ENCODE measurements around the gene FHIT. TPM values are rescaled to one million over a fixed set of nuclear protein-coding genes. Genes with fewer than 3 reads are reported as not detected.

Gene FHIT
- polyA plus RNA-seq, 1 donor = 35.8 TPM

DNA sequence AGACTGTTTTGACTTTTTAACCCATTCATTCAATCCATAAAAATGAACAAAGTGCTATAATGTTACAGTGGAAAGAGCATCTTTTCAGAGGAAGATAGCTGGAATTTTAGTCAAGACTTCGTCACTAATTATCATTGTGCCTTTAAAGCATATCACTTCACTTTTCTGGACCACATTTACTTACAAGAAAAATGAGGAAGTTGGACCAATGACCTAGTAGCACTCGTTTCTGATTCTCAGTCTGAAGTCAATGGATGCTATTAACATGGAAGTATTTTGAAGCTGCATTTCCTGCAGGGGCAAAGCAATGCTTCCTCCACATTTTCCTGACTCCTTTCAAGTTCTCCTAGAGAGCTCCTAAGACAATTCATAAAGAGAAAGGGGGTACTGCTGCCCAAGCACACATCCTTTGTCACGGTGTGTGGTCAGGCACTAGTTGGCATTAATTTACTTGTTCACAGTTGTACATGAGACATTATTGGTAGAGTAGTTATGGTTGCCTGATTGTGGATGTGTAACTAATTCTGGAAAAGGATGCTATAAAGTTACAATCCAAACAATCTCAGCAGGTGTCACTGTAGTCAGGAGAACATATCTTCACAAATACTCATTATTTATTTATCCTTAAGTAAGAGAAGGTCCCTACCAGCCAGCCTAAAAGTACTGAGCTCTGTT is 1049.1 kb downstream of the FHIT start:
- Histone ChIP-seq H3K36me3 (ENCODE audit: control insufficient read depth, insufficient read depth, low read length) (no peaks in the 10 kb centered on the region), H3K27ac (ENCODE audit: low read length) (no peak overlapping the region), H3K4me1 (ENCODE audit: control insufficient read depth, insufficient read depth, low read length) (no peaks in the 10 kb centered on the region), H3K27me3 (ENCODE audit: control insufficient read depth, insufficient read depth, low read length) (no peaks in the 10 kb centered on the region), H3K9me3 (ENCODE audit: control insufficient read depth, low read depth, low read length) (no peaks in the 10 kb centered on the region), H3K4me3 (ENCODE audit: low read length) (no peak overlapping the region)
- DNase-seq = no peak
- WGBS (ENCODE audit: insufficient coverage, low lambda C conversion rate) = no CpG with 5 or more reads among the region's 3 CpGs

GRCh38 chr3:60199306-60199705 is 1051.9 kb downstream of the FHIT start:
- Histone ChIP-seq H3K36me3 (ENCODE audit: control insufficient read depth, insufficient read depth, low read length) (no peaks in the 10 kb centered on the region), H3K4me1 (ENCODE audit: control insufficient read depth, insufficient read depth, low read length) (no peaks in the 10 kb centered on the region), H3K4me3 (ENCODE audit: low read length) (no peak overlapping the region), H3K27me3 (ENCODE audit: control insufficient read depth, insufficient read depth, low read length) (no peaks in the 10 kb centered on the region), H3K27ac (ENCODE audit: low read length) (no peak overlapping the region), H3K9me3 (ENCODE audit: control insufficient read depth, low read depth, low read length) (no peaks in the 10 kb centered on the region)
- DNase-seq = no peak
- WGBS (ENCODE audit: insufficient coverage, low lambda C conversion rate) = no CpG with 5 or more reads among the region's 1 CpG

DNA sequence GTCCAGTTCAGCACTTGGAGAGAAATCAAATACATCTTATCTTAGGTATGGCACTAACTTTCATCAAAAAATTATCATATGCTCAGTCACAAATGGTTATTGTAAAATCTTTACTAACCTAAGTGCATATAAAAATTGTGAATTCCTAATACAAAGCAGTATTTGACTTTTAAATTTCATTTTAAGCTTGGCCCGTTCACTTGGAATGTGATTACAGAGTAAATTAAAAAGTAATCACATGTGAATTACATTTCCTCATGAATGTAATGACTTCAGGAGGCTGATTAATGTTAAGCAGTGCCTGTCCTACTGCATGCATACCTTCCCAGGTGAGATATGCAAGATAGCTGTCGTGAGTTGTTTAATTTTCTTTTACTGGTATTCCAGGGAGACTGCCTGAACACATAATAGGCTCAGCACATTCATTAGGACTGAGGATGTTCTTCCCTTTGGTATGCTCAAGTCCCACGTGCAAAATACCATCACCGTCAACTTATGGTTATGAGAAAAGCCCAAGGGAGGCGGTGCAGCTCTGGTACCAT is 1053.0 kb downstream of the FHIT start:
- Histone ChIP-seq H3K4me1 (ENCODE audit: control insufficient read depth, insufficient read depth, low read length) (no peaks in the 10 kb centered on the region), H3K9me3 (ENCODE audit: control insufficient read depth, low read depth, low read length) (no peaks in the 10 kb centered on the region), H3K4me3 (ENCODE audit: low read length) (no peak overlapping the region), H3K27ac (ENCODE audit: low read length) (no peak overlapping the region), H3K36me3 (ENCODE audit: control insufficient read depth, insufficient read depth, low read length) (no peaks in the 10 kb centered on the region), H3K27me3 (ENCODE audit: control insufficient read depth, insufficient read depth, low read length) (no peaks in the 10 kb centered on the region)
- DNase-seq = no peak
- no CpG with 5 or more reads among the region's 5 CpGs for whole genome bisulfite sequencing (ENCODE audit: insufficient coverage, low lambda C conversion rate)

GRCh38 chr3:60192297-60193114 is 1058.7 kb downstream of the FHIT start:
- H3K9me3 ChIP-seq (ENCODE audit: control insufficient read depth, low read depth, low read length) = no peaks in the 10 kb centered on the region
- no peak for DNase-seq
- no peak overlapping the region for H3K27ac ChIP-seq (ENCODE audit: low read length)
- H3K4me3 ChIP-seq (ENCODE audit: low read length) = no peak overlapping the region
- no peaks in the 10 kb centered on the region for H3K27me3 ChIP-seq (ENCODE audit: control insufficient read depth, insufficient read depth, low read length)
- H3K4me1 ChIP-seq (ENCODE audit: control insufficient read depth, insufficient read depth, low read length) = no peaks in the 10 kb centered on the region
- no peaks in the 10 kb centered on the region for H3K36me3 ChIP-seq (ENCODE audit: control insufficient read depth, insufficient read depth, low read length)
- WGBS (ENCODE audit: insufficient coverage, low lambda C conversion rate) = 91% methylated on average over 3 of the region's 7 CpGs

GRCh38 chr3:60190073-60190472 is 1061.2 kb downstream of the FHIT start:
- Histone ChIP-seq H3K4me1 (ENCODE audit: control insufficient read depth, insufficient read depth, low read length) (no peaks in the 10 kb centered on the region), H3K36me3 (ENCODE audit: control insufficient read depth, insufficient read depth, low read length) (no peaks in the 10 kb centered on the region), H3K4me3 (ENCODE audit: low read length) (no peak overlapping the region), H3K27me3 (ENCODE audit: control insufficient read depth, insufficient read depth, low read length) (no peaks in the 10 kb centered on the region), H3K9me3 (ENCODE audit: control insufficient read depth, low read depth, low read length) (no peaks in the 10 kb centered on the region), H3K27ac (ENCODE audit: low read length) (no peak overlapping the region)
- no peak for DNase-seq
- whole genome bisulfite sequencing (ENCODE audit: insufficient coverage, low lambda C conversion rate) = 100% methylated on average over 1 of the region's 2 CpGs

GRCh38 chr3:60189304-60189703 is 1061.9 kb downstream of the FHIT start:
- no peaks in the 10 kb centered on the region for H3K4me1 ChIP-seq (ENCODE audit: control insufficient read depth, insufficient read depth, low read length)
- H3K9me3 ChIP-seq (ENCODE audit: control insufficient read depth, low read depth, low read length) = no peaks in the 10 kb centered on the region
- no peak overlapping the region for H3K4me3 ChIP-seq (ENCODE audit: low read length)
- no peaks in the 10 kb centered on the region for H3K27me3 ChIP-seq (ENCODE audit: control insufficient read depth, insufficient read depth, low read length)
- no peak overlapping the region for H3K27ac ChIP-seq (ENCODE audit: low read length)
- no peaks in the 10 kb centered on the region for H3K36me3 ChIP-seq (ENCODE audit: control insufficient read depth, insufficient read depth, low read length)
- no peak for DNase-seq
- no CpG with 5 or more reads among the region's 3 CpGs for WGBS (ENCODE audit: insufficient coverage, low lambda C conversion rate)

- H3K27ac ChIP-seq (ENCODE audit: low read length) = no peak overlapping the region
- DNase-seq = no peak
- no peaks in the 10 kb centered on the region for H3K9me3 ChIP-seq (ENCODE audit: control insufficient read depth, low read depth, low read length)
- no peaks in the 10 kb centered on the region for H3K27me3 ChIP-seq (ENCODE audit: control insufficient read depth, insufficient read depth, low read length)
- H3K4me1 ChIP-seq (ENCODE audit: control insufficient read depth, insufficient read depth, low read length) = no peaks in the 10 kb centered on the region
- no peaks in the 10 kb centered on the region for H3K36me3 ChIP-seq (ENCODE audit: control insufficient read depth, insufficient read depth, low read length)
- whole genome bisulfite sequencing (ENCODE audit: insufficient coverage, low lambda C conversion rate) = no CpG with 5 or more reads among the region's 2 CpGs
- no peak overlapping the region for H3K4me3 ChIP-seq (ENCODE audit: low read length)
Observed at GRCh38 chr3:60188803-60189202, 1062.4 kb downstream of the FHIT start.

DNA sequence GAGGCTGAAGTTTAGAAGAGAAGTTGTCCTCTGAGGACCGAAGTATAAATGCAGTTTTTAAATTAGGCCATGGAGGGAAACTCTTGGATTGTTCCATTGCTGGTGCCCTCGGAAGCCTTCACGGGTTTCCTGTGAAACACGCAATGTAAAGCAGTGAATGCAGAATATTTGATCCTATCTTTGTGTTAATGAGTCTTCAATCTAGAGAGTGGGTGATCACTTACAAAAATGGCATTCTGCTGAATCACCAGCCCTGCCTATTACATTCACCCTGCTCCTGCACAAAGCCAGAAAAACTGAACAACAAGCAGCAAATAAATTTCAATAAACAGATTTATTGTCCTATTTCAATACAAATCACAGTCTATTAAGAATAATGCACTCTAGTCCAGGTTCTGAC is 1063.9 kb downstream of the FHIT start:
- H3K36me3 ChIP-seq (ENCODE audit: control insufficient read depth, insufficient read depth, low read length) = no peaks in the 10 kb centered on the region
- DNase-seq = no peak
- H3K9me3 ChIP-seq (ENCODE audit: control insufficient read depth, low read depth, low read length) = no peaks in the 10 kb centered on the region
- no CpG with 5 or more reads among the region's 4 CpGs for WGBS (ENCODE audit: insufficient coverage, low lambda C conversion rate)
- H3K4me3 ChIP-seq (ENCODE audit: low read length) = no peak overlapping the region
- no peaks in the 10 kb centered on the region for H3K4me1 ChIP-seq (ENCODE audit: control insufficient read depth, insufficient read depth, low read length)
- H3K27me3 ChIP-seq (ENCODE audit: control insufficient read depth, insufficient read depth, low read length) = no peaks in the 10 kb centered on the region
- no peak overlapping the region for H3K27ac ChIP-seq (ENCODE audit: low read length)

DNA sequence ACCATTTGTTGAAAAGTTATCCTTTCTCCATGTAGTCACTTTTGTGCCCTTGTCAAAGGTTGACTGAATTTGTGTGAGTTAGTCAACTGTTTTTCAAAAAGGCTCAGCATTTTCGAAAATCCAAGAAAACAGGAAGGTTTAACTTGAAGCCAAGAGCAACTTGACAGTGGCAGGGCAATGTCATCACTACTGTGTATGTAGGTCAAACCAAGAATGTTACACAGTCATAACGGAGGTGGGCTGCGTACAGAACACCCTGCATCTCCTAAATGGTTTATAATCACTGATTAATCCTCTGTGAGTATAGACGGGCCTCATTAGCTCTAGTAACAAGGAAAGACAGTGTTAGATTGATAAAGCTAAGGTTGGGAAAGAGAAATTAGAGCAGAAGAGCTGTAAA is 1064.9 kb downstream of the FHIT start:
- Histone ChIP-seq H3K9me3 (ENCODE audit: control insufficient read depth, low read depth, low read length) (no peaks in the 10 kb centered on the region), H3K4me1 (ENCODE audit: control insufficient read depth, insufficient read depth, low read length) (no peaks in the 10 kb centered on the region), H3K27me3 (ENCODE audit: control insufficient read depth, insufficient read depth, low read length) (no peaks in the 10 kb centered on the region), H3K27ac (ENCODE audit: low read length) (no peak overlapping the region), H3K36me3 (ENCODE audit: control insufficient read depth, insufficient read depth, low read length) (no peaks in the 10 kb centered on the region), H3K4me3 (ENCODE audit: low read length) (no peak overlapping the region)
- WGBS (ENCODE audit: insufficient coverage, low lambda C conversion rate) = 85% methylated on average over 2 of the region's 4 CpGs
- no peak for DNase-seq

DNA sequence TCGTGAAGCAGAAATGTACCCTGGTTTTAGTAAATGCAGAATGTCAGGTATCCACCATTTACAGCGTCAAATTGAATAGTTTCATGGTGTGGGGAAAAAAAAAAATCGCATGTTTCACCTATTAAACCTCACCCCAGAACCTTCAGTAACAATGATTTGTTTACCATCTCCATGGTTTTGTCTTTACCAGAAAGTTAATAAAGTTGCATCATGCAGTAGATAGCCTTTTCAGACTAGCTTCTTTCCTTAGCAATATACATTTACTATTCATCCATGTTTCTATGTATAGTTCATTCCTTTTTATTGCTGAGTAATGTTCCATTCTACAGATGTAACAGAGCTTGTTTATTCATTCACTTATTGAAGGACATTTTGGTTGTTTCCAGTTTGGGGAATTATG is 1066.1 kb downstream of the FHIT start:
- H3K4me1 ChIP-seq (ENCODE audit: control insufficient read depth, insufficient read depth, low read length) = no peaks in the 10 kb centered on the region
- no peaks in the 10 kb centered on the region for H3K27me3 ChIP-seq (ENCODE audit: control insufficient read depth, insufficient read depth, low read length)
- no peak overlapping the region for H3K4me3 ChIP-seq (ENCODE audit: low read length)
- no peaks in the 10 kb centered on the region for H3K9me3 ChIP-seq (ENCODE audit: control insufficient read depth, low read depth, low read length)
- WGBS (ENCODE audit: insufficient coverage, low lambda C conversion rate) = no CpG with 5 or more reads among the region's 3 CpGs
- H3K27ac ChIP-seq (ENCODE audit: low read length) = no peak overlapping the region
- no peak for DNase-seq
- H3K36me3 ChIP-seq (ENCODE audit: control insufficient read depth, insufficient read depth, low read length) = no peaks in the 10 kb centered on the region

All from large intestine (tissue), 3 donors.